AG10803 (cell line): ENCODE measurements around the gene UBALD1.

Experiments used
- DNase-seq: peaks from one replicate; pipeline ENCODE4 v3.0.0; 2010; ENCODE audit warnings: low read depth
- H3K4me3 ChIP-seq: 2 replicates; pipeline ENCODE4 v1.5.1; 2011; ENCODE audit warnings: mild to moderate bottlenecking, low read length, control low read depth
- TF ChIP-seq, protein P1 (sequence below): conservative IDR thresholded peaks from 2 replicates; pipeline ENCODE4 v1.5.1; 2011; ENCODE audit warnings: mild to moderate bottlenecking, low read length, control low read depth, inconsistent platforms

The UBALD1 gene

DNA sequence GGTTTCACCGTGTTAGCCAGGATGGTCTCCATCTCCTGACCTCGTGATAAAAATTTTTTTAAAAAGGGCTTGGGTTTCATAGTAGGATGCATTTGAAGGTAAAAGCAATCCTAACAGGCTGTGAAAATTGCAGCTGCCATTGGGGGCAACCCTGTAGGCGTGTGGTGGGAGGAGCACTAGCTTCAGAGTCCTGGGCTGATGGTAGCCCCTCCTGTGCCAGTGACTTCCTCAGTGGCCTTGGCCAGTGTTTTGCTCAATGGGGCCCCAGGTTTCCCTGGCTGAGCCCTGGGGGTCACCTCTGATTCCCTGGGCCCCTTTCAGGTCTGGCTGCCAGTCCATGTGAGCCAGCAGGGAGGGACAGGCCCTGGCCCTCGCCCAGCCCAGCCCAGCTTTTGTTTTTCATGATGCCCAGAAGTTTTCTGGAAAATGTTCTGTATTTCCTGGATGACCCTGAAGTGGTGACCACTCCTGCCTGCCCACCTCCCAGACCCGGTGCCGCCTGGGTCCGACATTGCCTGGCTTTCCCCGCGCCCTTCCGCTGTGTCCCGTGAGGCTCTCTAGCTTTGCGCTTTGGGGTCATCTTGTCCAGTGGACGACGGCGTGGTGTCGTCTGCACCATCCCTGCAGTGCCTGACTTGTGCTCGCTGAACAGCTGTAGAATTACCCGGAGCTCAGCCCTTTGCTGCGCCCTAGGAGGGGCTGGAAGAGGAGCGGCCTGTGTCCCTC lies 19.4 kb upstream of the UBALD1 start:
- TF ChIP-seq, protein P1, sequence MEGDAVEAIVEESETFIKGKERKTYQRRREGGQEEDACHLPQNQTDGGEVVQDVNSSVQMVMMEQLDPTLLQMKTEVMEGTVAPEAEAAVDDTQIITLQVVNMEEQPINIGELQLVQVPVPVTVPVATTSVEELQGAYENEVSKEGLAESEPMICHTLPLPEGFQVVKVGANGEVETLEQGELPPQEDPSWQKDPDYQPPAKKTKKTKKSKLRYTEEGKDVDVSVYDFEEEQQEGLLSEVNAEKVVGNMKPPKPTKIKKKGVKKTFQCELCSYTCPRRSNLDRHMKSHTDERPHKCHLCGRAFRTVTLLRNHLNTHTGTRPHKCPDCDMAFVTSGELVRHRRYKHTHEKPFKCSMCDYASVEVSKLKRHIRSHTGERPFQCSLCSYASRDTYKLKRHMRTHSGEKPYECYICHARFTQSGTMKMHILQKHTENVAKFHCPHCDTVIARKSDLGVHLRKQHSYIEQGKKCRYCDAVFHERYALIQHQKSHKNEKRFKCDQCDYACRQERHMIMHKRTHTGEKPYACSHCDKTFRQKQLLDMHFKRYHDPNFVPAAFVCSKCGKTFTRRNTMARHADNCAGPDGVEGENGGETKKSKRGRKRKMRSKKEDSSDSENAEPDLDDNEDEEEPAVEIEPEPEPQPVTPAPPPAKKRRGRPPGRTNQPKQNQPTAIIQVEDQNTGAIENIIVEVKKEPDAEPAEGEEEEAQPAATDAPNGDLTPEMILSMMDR = no peak
- DNase-seq = no peak

DNA sequence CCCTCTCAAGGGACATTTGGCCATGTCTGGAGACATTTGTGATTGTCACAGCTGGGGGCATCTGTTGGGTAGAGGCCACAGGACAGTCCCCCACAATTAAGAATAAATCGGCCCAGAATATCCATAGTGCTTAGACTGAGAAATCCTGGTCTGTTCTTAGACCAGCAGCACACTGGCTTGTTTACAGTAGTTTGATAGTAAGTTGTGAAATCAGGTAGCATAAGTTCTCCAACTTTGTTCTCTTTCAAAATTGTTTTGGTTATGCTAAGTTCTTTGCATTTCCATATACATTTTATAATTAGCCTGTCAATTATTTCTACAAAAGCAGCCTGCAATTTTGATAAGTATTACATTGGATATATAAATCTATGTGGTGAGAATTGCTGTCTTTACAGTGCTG lies 16.8 kb upstream of the UBALD1 start:
- no peak for DNase-seq
- TF ChIP-seq, protein P1 = no peak
- no peak overlapping the region for H3K4me3 ChIP-seq

More for the DNA sequence above, 19.4 kb upstream of the UBALD1 start:
- H3K4me3 ChIP-seq = no peak overlapping the region

DNA sequence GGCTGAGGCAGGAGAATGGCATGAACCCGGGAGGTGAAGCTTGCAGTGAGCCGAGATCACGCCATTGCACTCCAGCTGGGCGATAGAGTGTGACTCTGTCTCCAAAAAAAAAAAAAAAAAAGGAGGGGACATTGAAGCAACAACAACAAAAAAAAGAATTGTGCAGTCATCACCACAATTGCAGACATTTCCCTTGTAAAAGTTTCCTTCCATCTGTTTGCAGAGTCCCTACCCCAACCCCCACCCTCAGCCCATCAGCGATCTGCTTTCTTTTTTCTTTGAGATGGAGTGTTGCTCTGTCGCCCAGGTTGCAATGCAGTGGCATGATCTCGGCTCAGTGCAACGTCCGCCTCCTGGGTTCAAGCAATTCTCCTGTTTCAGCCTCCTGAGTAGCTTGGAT lies 13.6 kb upstream of the UBALD1 start:
- no peak for DNase-seq
- no peak overlapping the region for H3K4me3 ChIP-seq
- TF ChIP-seq, protein P1 = no peak

DNA sequence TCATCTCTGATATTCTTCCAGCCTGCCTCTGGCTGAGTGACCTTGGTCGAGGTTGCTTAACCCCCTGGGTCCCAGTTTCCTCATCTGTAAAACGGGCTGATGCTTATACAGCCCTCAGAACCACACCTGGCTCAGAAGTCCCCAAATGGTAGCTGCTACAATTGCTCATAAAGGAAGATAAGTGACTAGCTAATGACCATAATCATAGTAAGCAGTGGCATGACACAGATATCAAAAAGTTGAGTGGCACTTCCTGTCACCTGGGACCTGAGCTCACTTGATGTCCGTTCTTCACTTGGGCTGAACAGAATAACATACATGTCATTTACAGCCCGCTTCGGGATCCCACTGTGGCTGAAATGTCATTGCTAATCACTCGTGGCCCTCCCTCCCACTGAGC lies 11.7 kb upstream of the UBALD1 start:
- no peak for DNase-seq
- TF ChIP-seq, protein P1 = no peak
- peak overlapping the region; percentile 70 for H3K4me3 ChIP-seq

DNA sequence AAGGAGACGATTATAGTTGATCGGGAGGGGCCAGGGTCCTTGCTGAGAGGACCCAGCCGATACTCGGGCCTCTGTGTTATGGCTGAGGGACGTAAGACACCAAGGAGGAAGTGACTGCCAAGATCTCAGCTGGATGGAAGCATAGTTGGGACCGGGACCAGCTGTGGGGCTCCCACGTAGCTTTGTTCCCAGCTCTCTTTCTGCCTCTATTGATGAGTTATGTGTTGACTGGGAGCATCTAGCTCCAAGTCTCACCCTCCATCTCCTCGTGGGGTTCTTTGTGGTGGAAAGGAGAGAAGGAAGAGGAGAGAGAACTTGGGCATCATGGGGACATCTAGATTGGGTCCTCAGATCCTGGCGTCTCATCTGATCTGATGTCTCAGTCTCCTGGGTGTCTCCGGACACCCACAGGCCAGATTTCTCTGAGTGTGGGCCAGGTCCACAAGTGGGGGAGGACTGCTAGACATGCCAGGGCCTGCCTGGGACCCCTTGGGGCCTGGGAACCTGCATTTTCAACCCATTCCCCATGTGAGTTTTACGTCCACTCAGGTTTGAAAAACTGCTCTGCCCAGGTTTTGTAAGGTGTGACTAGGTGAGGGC lies 11.0 kb upstream of the UBALD1 start:
- DNase-seq = peak; percentile 63
- TF ChIP-seq, protein P1 = no peak

DNA sequence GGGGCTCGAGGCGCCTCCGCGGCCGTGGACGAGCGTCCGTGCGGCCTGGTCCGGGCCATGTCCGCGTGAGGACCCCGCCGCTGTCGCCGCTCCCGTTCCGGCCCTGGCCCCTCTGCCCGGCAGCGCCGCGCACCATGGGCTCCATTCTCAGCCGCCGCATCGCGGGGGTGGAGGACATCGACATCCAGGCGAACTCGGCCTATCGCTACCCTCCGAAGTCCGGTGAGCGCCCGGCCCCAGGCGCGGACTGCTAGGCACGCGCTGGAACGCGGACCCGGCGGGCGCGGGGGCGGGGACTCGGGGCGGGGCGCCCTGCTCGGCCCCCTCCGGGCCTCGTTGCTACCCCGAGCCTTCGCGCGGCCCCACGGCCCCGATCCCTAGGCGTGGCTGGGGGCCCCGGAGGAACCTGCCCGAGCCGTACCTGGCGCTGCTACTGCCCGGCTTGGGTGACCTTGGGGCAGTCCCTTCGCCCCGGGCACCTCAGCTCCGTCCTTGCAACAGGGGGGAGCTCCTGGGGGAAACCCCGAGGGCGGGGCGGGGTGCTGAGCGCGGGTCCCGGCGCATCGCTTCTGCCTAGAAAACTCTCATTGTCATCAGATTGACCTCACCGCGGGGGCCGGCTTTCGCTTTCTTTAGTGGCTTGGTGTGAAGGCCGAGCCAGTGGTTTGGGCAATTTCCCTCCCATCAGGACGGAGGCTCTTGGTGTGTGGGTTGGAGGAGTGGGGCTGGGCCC lies 10.3 kb upstream of the UBALD1 start:
- peak overlapping the region; percentile 70 for H3K4me3 ChIP-seq
- TF ChIP-seq, protein P1 = no peak
- DNase-seq = peak; percentile 72

More for the DNA sequence above, 11.0 kb upstream of the UBALD1 start:
- peak overlapping the region; percentile 70 for H3K4me3 ChIP-seq
